ENCODE results near the gene OR5H2.
"Not testable (repeated sequence)": the region's sequence is repeated elsewhere in the genome, so short reads cannot be mapped to it uniquely, and the experiment has no call there.

OR5H2 gene

DNA sequence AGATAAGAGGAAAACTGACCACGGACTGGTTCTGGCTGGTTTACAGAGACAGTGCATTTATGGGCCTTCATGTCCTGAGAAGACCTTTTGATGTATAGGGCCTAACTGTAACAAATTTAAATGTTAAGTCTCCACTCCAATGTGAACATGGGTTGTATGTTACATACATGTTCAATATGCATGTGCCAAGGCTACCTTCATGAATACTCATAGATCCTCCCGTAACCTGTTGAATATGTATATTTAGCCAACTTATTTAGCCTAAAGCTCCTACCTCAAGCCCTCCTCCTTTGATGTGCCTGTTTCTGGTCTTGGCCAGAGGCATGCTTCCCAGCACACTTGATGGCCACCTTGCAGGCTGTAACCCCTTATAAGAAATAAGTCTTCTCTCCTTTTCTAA, at the start of gene OR5H2:
Gene OR5H2, plus strand, starts transcription at position 301 of the 400 bp plus-strand sequence. CDS start 398 bp downstream, outside the sequence.
- no peaks in the 10 kb centered on the region for H3K9me3 ChIP-seq (ENCODE audit: control insufficient read depth, low read length)
- H3K4me3 ChIP-seq (ENCODE audit: low read length), result no peak within 1 kb of the TSS

DNA sequence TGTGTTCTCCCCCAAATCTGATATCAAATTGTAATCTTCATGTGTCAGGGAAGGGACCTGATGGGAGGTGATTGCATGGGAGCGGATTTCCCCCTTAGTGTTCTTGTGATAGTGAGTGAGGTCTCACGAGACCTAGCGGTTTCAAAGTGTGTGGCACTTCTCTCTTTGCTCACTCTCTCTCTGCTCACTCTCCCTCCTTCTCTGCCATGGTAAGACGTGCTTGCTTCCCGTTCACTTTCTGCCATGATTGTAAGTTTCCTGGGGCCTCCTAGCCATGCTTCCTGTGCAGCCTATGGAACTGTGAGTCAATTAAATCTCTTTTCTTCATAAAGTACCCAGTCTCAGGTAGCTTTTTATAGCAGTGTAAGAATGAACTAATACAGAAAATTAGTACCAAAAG, 48.8 kb upstream of the OR5H2 start:
- H3K9me3 ChIP-seq (ENCODE audit: control insufficient read depth, low read length), result no peaks in the 10 kb centered on the region
- DNase-seq (ENCODE audit: low read depth), result no peak
- no peaks in the 10 kb centered on the region for H3K27me3 ChIP-seq (replicated peaks; ENCODE audit: control insufficient read depth, insufficient read depth, low read length)
- H3K4me1 ChIP-seq (ENCODE audit: control insufficient read depth, insufficient read depth, low read length), result no peaks in the 10 kb centered on the region
- no peak overlapping the region for H3K4me3 ChIP-seq (ENCODE audit: low read length)
- H3K9ac ChIP-seq (ENCODE audit: low read length), result no peak overlapping the region
- H3K36me3 ChIP-seq (ENCODE audit: control insufficient read depth, insufficient read depth, low read length, severe bottlenecking), result no peaks in the 10 kb centered on the region

More for the DNA sequence above, at the start of gene OR5H2:
- Histone ChIP-seq H3K27me3 (replicated peaks; ENCODE audit: control insufficient read depth, insufficient read depth, low read length) (no peaks in the 10 kb centered on the region), H3K9ac (ENCODE audit: low read length) (no peak within 1 kb of the TSS), H3K36me3 (ENCODE audit: control insufficient read depth, insufficient read depth, low read length, severe bottlenecking) (no peaks in the 10 kb centered on the region), H3K4me1 (ENCODE audit: control insufficient read depth, insufficient read depth, low read length) (no peaks in the 10 kb centered on the region)
- no peak for DNase-seq (ENCODE audit: low read depth)

DNA sequence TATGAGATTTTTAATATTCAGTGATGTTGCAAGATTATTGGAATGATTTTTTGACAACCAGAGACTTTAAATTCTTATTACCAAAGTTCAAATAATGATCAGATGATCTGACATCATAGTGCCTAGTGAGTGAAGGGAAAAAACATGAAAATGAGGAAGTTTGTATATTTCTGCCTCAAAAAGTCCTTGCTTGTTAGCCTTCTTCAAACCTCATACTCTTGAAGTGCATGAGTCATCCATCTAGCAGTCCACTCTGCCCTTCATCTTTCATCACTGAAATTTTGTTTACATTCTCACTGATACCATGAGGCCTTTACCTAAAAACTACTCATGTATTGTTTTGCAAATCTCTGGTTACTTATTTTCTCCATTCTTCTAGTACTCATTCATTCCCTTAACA, 42.2 kb upstream of the OR5H2 start:
- no peak overlapping the region for H3K4me3 ChIP-seq (ENCODE audit: low read length)
- H3K27me3 ChIP-seq (replicated peaks; ENCODE audit: control insufficient read depth, insufficient read depth, low read length), result no peaks in the 10 kb centered on the region
- no peak for DNase-seq (ENCODE audit: low read depth)
- H3K36me3 ChIP-seq (ENCODE audit: control insufficient read depth, insufficient read depth, low read length, severe bottlenecking), result no peaks in the 10 kb centered on the region
- no peaks in the 10 kb centered on the region for H3K9me3 ChIP-seq (ENCODE audit: control insufficient read depth, low read length)
- no peak overlapping the region for H3K9ac ChIP-seq (ENCODE audit: low read length)
- no peaks in the 10 kb centered on the region for H3K4me1 ChIP-seq (ENCODE audit: control insufficient read depth, insufficient read depth, low read length)

DNA sequence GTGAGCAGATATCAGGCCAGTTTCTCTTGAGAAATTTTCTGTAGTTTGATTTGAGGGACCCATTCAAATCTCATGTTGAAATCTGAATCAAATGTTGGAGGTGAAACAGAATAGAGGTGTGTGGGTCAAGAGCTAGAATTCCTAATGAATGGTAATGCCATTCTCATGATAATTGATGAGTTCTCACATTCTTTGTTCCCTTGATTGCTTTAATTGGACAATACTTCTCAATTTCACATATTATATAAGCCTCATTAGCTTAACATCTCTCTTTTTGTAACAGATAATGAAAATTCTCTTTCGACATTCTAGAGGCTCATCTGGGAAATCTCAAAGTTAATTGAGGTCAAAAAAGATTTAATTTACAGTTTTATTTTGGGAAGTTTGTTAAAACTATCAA, 40.1 kb upstream of the OR5H2 start:
- Histone ChIP-seq H3K9ac (ENCODE audit: low read length) (no peak overlapping the region), H3K9me3 (ENCODE audit: control insufficient read depth, low read length) (no peaks in the 10 kb centered on the region), H3K27me3 (replicated peaks; ENCODE audit: control insufficient read depth, insufficient read depth, low read length) (no peaks in the 10 kb centered on the region), H3K4me1 (ENCODE audit: control insufficient read depth, insufficient read depth, low read length) (no peaks in the 10 kb centered on the region), H3K4me3 (ENCODE audit: low read length) (no peak overlapping the region), H3K36me3 (ENCODE audit: control insufficient read depth, insufficient read depth, low read length, severe bottlenecking) (no peaks in the 10 kb centered on the region)
- DNase-seq (ENCODE audit: low read depth), result no peak

DNA sequence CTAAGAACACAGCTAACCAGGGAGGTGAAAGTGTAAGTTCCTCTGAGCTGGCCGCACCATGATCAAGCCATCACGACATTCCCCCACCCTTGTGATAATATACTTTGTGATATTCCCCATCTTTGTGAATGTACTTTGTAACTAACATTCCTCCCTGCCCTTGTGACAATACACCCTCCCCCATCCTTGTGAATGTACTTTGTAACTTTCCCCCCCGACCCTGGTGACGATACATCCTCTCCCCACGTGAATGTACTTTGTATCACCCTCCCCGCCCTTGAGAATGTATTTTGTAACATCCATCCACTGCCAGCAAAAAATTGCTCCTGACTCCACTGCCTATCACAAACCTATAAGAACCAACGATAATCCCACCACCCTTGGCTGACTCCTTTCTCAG, 38.5 kb upstream of the OR5H2 start:
- Histone ChIP-seq H3K4me3 (ENCODE audit: low read length) (no peak overlapping the region), H3K36me3 (ENCODE audit: control insufficient read depth, insufficient read depth, low read length, severe bottlenecking) (no peaks in the 10 kb centered on the region), H3K9me3 (ENCODE audit: control insufficient read depth, low read length) (no peaks in the 10 kb centered on the region), H3K9ac (ENCODE audit: low read length) (no peak overlapping the region), H3K4me1 (ENCODE audit: control insufficient read depth, insufficient read depth, low read length) (no peaks in the 10 kb centered on the region), H3K27me3 (replicated peaks; ENCODE audit: control insufficient read depth, insufficient read depth, low read length) (no peaks in the 10 kb centered on the region)
- DNase-seq (ENCODE audit: low read depth), result no peak

DNA sequence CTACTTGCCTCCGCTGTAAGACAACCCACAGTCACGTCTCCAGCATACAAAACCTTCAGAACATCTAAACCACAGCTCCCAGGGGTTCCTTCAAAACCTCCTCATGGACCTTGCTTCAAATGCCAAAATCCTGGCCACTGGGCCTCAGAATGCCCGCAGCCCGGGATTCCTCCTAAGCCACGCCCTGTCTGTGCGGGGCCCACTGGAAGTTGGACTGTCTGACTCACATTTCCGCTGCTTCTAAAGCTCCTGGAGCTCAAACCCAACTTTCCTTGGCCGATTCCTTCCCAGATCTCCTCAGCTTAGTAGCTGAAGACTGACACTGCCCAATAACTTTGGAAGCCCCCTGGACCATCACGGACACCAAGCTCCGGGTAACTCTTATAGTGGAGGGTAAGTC, 36.2 kb upstream of the OR5H2 start:
- Histone ChIP-seq H3K9ac (ENCODE audit: low read length) (no peak overlapping the region), H3K27me3 (replicated peaks; ENCODE audit: control insufficient read depth, insufficient read depth, low read length) (no peaks in the 10 kb centered on the region), H3K4me3 (ENCODE audit: low read length) (no peak overlapping the region), H3K4me1 (ENCODE audit: control insufficient read depth, insufficient read depth, low read length) (no peaks in the 10 kb centered on the region), H3K36me3 (ENCODE audit: control insufficient read depth, insufficient read depth, low read length, severe bottlenecking) (no peaks in the 10 kb centered on the region), H3K9me3 (ENCODE audit: control insufficient read depth, low read length) (no peaks in the 10 kb centered on the region)
- DNase-seq (ENCODE audit: low read depth), result no peak

DNA sequence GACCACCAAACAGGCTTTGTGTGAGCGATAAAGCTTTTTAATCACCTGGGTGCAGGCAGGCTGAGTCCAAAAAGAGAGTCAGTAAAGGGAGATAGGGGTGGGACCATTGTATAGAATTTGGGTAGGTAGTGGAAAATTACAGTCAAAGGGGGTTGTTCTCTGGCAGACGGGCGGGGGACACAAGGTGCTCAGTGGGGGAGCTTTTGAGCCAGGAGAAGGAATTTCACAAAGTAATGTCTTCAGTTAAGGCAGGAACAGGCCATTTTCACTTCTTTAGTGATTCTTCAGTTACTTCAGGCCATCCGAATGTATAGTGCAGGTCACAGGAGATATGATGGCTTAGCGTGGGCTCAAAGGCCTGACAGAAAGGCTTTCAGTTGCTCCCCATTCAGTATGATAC, 26.3 kb upstream of the OR5H2 start:
- not testable (repeated sequence) for H3K27me3 ChIP-seq (replicated peaks; ENCODE audit: control insufficient read depth, insufficient read depth, low read length); H3K9ac ChIP-seq (ENCODE audit: low read length); H3K36me3 ChIP-seq (ENCODE audit: control insufficient read depth, insufficient read depth, low read length, severe bottlenecking); DNase-seq (ENCODE audit: low read depth); H3K4me3 ChIP-seq (ENCODE audit: low read length); H3K4me1 ChIP-seq (ENCODE audit: control insufficient read depth, insufficient read depth, low read length); H3K9me3 ChIP-seq (ENCODE audit: control insufficient read depth, low read length)

DNA sequence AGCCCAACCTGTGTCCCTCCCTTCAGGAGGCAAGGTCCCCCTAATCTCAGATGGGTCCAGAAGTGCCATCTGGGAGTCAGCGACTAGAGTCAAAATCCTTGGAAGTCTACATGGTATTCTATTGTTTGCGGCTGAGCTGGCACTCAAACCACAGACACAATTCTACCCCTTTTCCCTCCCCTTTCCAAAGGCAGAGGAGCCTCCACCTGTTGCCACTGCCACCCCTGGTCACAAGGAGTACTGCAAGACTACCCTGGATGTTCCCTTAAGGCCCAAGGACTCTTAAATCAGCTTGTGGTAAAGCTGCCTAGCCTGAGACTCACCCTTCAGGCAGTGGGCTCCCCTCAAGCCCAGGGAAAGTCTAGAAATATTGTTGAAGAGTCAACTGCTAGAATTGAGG, 22.6 kb upstream of the OR5H2 start:
- no peak for DNase-seq (ENCODE audit: low read depth)
- Histone ChIP-seq H3K27me3 (replicated peaks; ENCODE audit: control insufficient read depth, insufficient read depth, low read length) (no peaks in the 10 kb centered on the region), H3K9me3 (ENCODE audit: control insufficient read depth, low read length) (peaks cover 4% of the 10 kb centered on the region), H3K36me3 (ENCODE audit: control insufficient read depth, insufficient read depth, low read length, severe bottlenecking) (no peaks in the 10 kb centered on the region), H3K9ac (ENCODE audit: low read length) (no peak overlapping the region), H3K4me1 (ENCODE audit: control insufficient read depth, insufficient read depth, low read length) (no peaks in the 10 kb centered on the region), H3K4me3 (ENCODE audit: low read length) (no peak overlapping the region)

DNA sequence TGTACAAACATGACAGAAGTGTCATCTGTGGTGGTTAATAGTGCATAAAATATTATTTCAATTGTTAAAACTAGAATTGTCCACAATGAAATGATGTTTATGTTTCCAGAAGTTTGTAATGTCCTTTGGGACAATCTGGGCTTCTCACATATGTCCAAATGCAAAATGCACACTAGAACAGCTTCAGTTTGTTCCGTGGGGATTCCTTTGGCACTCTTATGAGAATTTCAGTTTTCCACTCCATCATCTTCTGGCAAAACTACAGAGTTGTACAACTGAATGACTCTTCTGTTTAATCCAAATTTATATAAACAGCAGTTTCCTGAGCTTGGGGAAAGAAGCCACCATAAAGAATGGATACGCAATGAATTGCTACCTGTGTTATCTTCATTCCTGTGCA, 20.3 kb upstream of the OR5H2 start:
- DNase-seq (ENCODE audit: low read depth), result no peak
- H3K4me3 ChIP-seq (ENCODE audit: low read length), result no peak overlapping the region

DNA sequence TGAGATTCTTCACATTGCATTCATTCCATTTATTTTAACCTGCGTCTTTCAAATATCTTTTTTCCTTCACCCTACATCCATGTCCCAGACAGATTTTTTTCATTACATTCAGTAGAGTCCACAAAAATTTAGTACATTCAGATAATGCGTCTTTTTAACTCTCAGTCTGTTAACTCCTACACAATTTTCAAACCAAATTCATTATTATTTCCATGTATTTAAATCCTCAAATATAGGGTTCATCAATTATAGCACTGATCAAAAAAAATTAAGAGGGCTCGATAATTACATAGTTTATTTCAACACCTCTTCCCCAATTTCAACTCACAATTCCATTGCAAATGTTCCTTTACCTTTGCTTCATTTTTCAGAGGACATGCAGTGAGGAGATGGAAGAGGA, 18.4 kb upstream of the OR5H2 start, which contains the start of gene OR5H6:
Gene OR5H6, plus strand, starts transcription at position 301 of the 400 bp plus-strand sequence. Its CDS starts 89 bp downstream, at position 390.
- Histone ChIP-seq H3K4me3 (ENCODE audit: low read length) (no peak within 1 kb of the TSS), H3K9ac (ENCODE audit: low read length) (no peak within 1 kb of the TSS), H3K36me3 (ENCODE audit: control insufficient read depth, insufficient read depth, low read length, severe bottlenecking) (no peaks in the 10 kb centered on the region), H3K9me3 (ENCODE audit: control insufficient read depth, low read length) (peaks cover 4% of the 10 kb centered on the region), H3K4me1 (ENCODE audit: control insufficient read depth, insufficient read depth, low read length) (no peaks in the 10 kb centered on the region), H3K27me3 (replicated peaks; ENCODE audit: control insufficient read depth, insufficient read depth, low read length) (no peaks in the 10 kb centered on the region)
- DNase-seq (ENCODE audit: low read depth), result no peak

More for the DNA sequence above, 20.3 kb upstream of the OR5H2 start:
- Histone ChIP-seq H3K4me1 (ENCODE audit: control insufficient read depth, insufficient read depth, low read length) (no peaks in the 10 kb centered on the region), H3K36me3 (ENCODE audit: control insufficient read depth, insufficient read depth, low read length, severe bottlenecking) (no peaks in the 10 kb centered on the region), H3K27me3 (replicated peaks; ENCODE audit: control insufficient read depth, insufficient read depth, low read length) (no peaks in the 10 kb centered on the region), H3K9me3 (ENCODE audit: control insufficient read depth, low read length) (peaks cover 4% of the 10 kb centered on the region), H3K9ac (ENCODE audit: low read length) (no peak overlapping the region)

DNA sequence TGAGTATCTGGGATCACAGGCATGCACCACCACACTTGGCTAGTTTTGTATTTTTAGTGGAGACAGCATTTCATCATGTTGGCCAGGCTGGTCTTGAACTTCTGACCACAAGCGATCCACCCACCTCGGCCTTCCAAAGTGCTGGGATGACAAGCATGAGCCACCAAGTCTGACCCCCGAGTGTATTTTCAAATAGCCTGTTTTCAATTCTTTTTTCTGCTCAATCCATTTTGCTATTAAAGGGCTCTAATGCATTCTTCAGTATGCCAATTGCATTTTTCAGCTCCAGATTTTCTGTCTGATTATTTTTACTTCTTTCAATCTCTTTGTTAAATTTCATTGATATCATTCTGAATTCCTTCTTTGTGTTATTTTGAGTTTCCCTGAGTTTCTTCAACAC, 12.5 kb upstream of the OR5H2 start:
- Histone ChIP-seq H3K9ac (ENCODE audit: low read length) (no peak overlapping the region), H3K27me3 (replicated peaks; ENCODE audit: control insufficient read depth, insufficient read depth, low read length) (no peaks in the 10 kb centered on the region), H3K4me3 (ENCODE audit: low read length) (no peak overlapping the region), H3K9me3 (ENCODE audit: control insufficient read depth, low read length) (peaks cover 9% of the 10 kb centered on the region), H3K4me1 (ENCODE audit: control insufficient read depth, insufficient read depth, low read length) (no peaks in the 10 kb centered on the region), H3K36me3 (ENCODE audit: control insufficient read depth, insufficient read depth, low read length, severe bottlenecking) (no peaks in the 10 kb centered on the region)
- no peak for DNase-seq (ENCODE audit: low read depth)

DNA sequence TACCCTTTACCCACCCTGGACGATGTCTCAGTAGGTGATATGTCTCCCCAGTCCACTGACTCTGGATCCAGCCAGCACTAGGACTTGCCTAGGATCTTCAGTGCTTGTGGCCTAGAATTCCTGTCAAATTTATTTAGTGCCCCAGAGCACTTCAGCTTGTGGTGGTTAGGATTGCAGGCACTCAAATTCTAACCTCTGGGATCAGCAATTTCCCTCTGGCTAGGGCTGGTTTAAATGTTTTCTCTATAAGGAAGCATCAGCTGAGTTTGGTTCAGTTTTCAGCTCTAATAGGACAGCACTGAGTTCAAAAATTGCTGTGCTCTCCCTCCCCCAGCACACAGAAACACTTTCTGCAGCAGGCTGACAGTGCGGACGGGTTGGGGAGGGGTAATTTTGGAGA, 10.2 kb upstream of the OR5H2 start:
- Histone ChIP-seq H3K27me3 (replicated peaks; ENCODE audit: control insufficient read depth, insufficient read depth, low read length) (no peaks in the 10 kb centered on the region), H3K9me3 (ENCODE audit: control insufficient read depth, low read length) (peaks cover 9% of the 10 kb centered on the region), H3K9ac (ENCODE audit: low read length) (no peak overlapping the region), H3K4me3 (ENCODE audit: low read length) (no peak overlapping the region), H3K36me3 (ENCODE audit: control insufficient read depth, insufficient read depth, low read length, severe bottlenecking) (no peaks in the 10 kb centered on the region), H3K4me1 (ENCODE audit: control insufficient read depth, insufficient read depth, low read length) (no peaks in the 10 kb centered on the region)
- DNase-seq (ENCODE audit: low read depth), result no peak

Data from adipocyte (in vitro differentiated cells).